HG03354 (cell line): ENCODE data around the gene IL13.
"Not testable (repeated sequence)": the region's sequence is repeated elsewhere in the genome, so short reads cannot be mapped to it uniquely, and the experiment has no call there.

Source experiments
- ATAC-seq: cut with Tn5 transposase; IDR thresholded peaks from one replicate; pipeline ENCODE4 v1.9.1; 2021; ENCODE audit warnings: mild to moderate bottlenecking; ENCODE audit not compliant: unreplicated experiment, poor library complexity, severe bottlenecking

IL13 gene

GRCh38 chr5:132657676-132658380, at the start of gene IL13:
IL13 (plus strand) TSS chr5:132658173; CDS start chr5:132658187, 14 bp downstream.
- ATAC-seq: no peak

GRCh38 chr5:132611965-132612364, 46.0 kb upstream of the IL13 start:
- no peak for ATAC-seq

GRCh38 chr5:132612846-132613245, 45.1 kb upstream of the IL13 start:
- no peak for ATAC-seq

GRCh38 chr5:132621699-132622098, 36.3 kb upstream of the IL13 start:
- ATAC-seq: no peak

- no peak for ATAC-seq
Observed at GRCh38 chr5:132622608-132623007, 35.4 kb upstream of the IL13 start.

GRCh38 chr5:132627470-132627869, 30.5 kb upstream of the IL13 start:
- ATAC-seq: no peak

- no peak for ATAC-seq
Observed at GRCh38 chr5:132628814-132629213, 29.2 kb upstream of the IL13 start.

- ATAC-seq: peak; percentile 59
Observed at GRCh38 chr5:132629230-132629944, 28.6 kb upstream of the IL13 start.

- ATAC-seq: not testable (repeated sequence)
Observed at GRCh38 chr5:132633587-132633986, 24.4 kb upstream of the IL13 start.

GRCh38 chr5:132635873-132636272, 22.1 kb upstream of the IL13 start:
- peak; percentile 54 for ATAC-seq

- no peak for ATAC-seq
Observed at GRCh38 chr5:132637241-132637640, 20.7 kb upstream of the IL13 start.

GRCh38 chr5:132639706-132640130, 18.3 kb upstream of the IL13 start:
- ATAC-seq: peak; percentile 68

- ATAC-seq: no peak
Observed at GRCh38 chr5:132640613-132641012, 17.4 kb upstream of the IL13 start.

- no peak for ATAC-seq
Observed at GRCh38 chr5:132641241-132641723, 16.7 kb upstream of the IL13 start.

- ATAC-seq: no peak
Observed at GRCh38 chr5:132641841-132642240, 16.1 kb upstream of the IL13 start.

- ATAC-seq: no peak
Observed at GRCh38 chr5:132644177-132644576, 13.8 kb upstream of the IL13 start.

- no peak for ATAC-seq
Observed at GRCh38 chr5:132646583-132647266, 11.2 kb upstream of the IL13 start.

GRCh38 chr5:132647473-132647872, 10.5 kb upstream of the IL13 start:
- ATAC-seq: no peak

GRCh38 chr5:132648355-132648754, 9.6 kb upstream of the IL13 start:
- no peak for ATAC-seq

GRCh38 chr5:132651838-132652469, 6.0 kb upstream of the IL13 start:
- no peak for ATAC-seq
